GM21825 (cell line): ENCODE measurements around the gene ALDOA.
"Not testable (repeated sequence)": the region's sequence is repeated elsewhere in the genome, so short reads cannot be mapped to it uniquely, and the experiment has no call there.

Source experiments
- ATAC-seq: cut with Tn5 transposase; IDR thresholded peaks from one replicate; pipeline ENCODE4 v1.9.1; 2021; ENCODE audit warnings: mild to moderate bottlenecking, moderate library complexity; ENCODE audit not compliant: unreplicated experiment

Gene ALDOA

GRCh38 chr16:30065102-30065942 is at the start of gene ALDOA:
TSS of gene ALDOA (plus strand) at chr16:30065760. CDS start at chr16:30066898, 1,138 bp downstream.
- peak; percentile 74 for ATAC-seq

DNA sequence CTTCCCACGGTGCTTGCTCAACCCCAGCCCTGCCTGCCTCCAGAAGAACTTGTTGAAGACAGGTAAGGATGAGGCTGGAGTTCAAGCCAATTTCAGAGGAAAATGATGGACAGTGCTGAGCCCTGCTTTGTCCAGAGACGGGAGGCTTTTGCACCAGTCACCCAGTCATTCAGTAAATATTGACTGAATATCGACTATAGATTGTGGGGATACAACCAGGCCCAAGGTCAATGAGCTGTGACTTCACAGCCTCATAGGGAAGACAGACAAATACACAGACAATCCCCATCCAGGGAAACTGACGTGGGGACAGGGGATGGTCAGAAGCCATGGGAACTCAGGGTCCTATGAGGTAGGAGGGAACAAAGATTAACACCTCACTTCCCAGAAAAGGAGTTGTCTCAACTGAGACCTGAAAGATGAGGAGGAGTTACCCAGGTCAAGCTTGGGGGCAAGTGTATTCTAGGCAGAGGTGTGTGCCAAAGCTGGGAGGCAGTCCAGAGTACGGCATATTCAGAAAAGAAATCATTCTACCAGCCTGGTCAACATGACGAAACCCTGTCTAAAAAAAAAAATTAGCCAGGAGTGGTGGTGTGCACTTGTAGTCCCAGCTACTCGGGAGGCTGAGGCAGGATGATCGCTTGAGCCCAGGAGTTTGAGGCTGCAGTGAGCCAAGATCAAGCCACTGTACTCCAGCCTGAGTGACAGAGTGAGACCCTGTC is 48.8 kb upstream of the ALDOA start:
- no peak for ATAC-seq

GRCh38 chr16:30017277-30017656 is 48.3 kb upstream of the ALDOA start:
- no peak for ATAC-seq

DNA sequence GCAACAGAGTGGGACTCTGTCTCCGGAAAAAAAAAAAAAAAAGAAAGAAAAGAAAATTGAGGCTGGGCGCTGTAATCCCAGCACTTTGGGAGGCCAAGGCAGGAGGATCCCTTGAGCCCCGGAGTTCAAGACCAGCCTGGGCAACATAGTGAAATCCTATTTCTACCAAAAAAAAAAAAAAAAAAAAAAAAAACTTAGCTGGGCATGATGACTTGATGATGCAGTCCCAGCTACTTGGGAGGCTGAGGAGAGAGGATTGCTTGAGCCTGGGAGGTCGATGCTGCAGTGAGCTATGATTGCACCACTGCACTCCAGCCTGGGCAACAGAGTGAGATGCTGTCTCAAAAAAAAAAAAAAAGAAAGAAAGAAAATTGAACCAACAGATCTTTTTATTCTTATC is 47.6 kb upstream of the ALDOA start:
- ATAC-seq: not testable (repeated sequence)

GRCh38 chr16:30018731-30019158 is 46.8 kb upstream of the ALDOA start:
- ATAC-seq: no peak

- ATAC-seq: no peak
These were observed 42.7 kb upstream of the ALDOA start, which contains the start of gene C16orf92 for GRCh38 chr16:30022887-30023286. TSS of gene C16orf92 (plus strand) at chr16:30023198. CDS start at chr16:30023341, 143 bp downstream.

GRCh38 chr16:30023586-30023985 is 42.0 kb upstream of the ALDOA start:
- ATAC-seq: no peak

DNA sequence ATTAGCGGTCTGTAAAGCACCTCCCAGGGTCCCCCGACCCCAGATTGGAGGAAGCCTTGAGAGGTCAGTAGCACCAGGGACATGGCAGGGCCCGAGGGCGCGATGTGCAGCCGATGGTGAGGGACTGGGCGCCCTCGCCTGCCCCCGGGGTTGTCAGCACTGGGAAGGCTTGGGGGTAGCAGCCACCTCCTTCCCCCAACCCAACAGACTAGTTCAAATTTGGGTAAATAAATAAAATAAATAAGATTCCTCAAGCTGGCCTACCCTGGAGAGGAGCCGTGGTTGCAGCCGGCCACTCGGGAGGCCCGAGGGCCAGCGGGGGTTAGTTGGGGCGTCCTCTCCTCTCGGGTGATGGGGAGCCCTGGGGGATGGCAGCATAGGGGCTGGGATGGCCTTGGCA is 41.1 kb upstream of the ALDOA start:
- ATAC-seq: no peak

- ATAC-seq: no peak
These were observed 40.4 kb upstream of the ALDOA start for GRCh38 chr16:30025156-30025555.

DNA sequence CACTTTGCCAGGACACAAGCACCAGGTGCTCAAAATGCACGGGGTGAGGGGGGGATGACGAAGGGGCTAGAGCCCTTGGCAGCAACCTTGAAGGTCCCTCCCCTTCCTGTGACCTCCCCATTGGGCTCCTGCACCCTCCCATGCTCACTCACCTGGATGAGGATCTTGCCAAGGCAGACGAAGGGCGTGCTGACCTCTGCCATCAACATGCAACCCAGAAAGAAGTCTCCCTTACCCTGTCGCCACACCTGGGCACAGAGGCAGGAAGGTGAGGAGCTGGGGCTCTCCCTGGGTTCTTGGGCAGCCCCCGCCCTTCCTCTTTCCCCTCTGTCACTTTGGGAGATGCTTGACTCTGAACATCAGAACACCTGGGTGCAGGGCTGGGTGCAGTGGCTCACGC is 40.0 kb upstream of the ALDOA start:
- ATAC-seq: no peak

- ATAC-seq: no peak
These were observed 39.1 kb upstream of the ALDOA start for GRCh38 chr16:30026449-30026848.

DNA sequence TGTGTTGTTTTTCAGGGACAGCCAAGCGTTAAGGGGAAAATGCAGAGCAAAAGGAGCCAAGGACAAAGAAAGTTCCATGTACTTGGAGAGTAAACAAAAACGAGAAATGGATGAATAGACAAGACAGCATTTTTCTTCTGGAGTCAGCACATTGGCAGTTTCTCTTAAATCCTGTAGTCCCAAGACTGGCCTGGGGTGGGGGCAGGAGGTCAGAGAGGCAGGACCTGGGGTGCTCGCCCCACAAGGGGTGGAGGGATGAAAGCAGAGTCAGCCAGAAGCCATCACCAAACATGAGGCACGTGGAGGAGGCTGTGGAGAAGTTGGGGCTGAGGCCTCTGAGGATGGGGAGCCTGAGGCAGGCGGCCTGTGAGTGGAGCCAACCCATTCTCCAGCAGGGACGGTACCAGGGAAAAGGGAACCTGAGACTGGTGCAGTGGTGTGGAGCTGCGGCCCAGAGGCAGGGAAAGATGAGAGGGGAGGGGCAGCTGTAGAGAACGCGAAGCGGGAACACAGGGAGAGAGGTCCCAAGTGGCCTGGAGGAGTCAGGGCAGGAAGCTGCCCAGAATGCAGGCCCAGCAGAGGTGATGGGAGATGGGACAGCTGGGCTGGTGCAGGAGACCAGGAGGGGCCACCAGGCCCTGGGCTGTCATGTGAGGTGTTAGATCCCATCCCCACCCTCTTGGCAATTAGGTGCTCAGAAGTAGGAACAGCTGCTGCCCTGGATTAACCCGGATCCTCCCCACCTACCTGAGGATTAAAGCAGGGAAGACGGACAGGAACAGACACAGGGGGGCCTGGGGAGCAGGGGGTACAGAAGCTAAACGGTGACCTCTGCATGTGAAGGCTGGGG is 37.7 kb upstream of the ALDOA start:
- no peak for ATAC-seq

DNA sequence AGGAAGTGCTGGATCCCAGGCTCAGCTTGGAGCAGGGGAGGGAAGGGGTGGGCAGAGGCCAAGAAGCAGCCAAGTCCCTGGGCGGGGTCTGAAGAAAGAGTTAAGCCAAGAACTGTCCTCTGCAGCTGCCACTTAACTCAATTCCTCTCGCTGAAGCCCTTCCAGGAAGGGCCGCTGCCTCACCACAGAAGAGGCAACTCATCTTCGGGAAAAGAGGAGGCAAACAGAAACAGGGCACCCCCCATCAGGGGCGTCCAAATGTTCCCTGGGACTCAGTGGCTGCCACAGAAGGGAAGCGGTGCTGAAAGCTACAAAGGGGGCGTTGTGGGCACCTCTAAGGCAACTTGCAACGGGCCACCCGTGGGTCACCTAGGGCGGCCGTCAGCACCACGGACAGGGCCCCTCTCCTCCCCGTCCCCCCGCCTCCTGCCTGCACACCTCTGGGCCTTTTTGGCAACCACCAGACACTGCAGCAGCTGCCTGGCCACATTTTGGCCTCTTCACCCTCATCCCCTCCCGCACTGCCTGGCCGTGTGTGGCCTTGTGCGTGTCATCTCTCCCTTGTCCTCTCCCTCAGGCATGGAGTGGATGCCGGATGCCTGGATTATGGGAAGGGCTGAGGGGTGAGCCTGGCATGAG is 37.0 kb upstream of the ALDOA start:
- ATAC-seq: no peak

- ATAC-seq: no peak
These were observed 35.4 kb upstream of the ALDOA start for GRCh38 chr16:30030011-30030685.

DNA sequence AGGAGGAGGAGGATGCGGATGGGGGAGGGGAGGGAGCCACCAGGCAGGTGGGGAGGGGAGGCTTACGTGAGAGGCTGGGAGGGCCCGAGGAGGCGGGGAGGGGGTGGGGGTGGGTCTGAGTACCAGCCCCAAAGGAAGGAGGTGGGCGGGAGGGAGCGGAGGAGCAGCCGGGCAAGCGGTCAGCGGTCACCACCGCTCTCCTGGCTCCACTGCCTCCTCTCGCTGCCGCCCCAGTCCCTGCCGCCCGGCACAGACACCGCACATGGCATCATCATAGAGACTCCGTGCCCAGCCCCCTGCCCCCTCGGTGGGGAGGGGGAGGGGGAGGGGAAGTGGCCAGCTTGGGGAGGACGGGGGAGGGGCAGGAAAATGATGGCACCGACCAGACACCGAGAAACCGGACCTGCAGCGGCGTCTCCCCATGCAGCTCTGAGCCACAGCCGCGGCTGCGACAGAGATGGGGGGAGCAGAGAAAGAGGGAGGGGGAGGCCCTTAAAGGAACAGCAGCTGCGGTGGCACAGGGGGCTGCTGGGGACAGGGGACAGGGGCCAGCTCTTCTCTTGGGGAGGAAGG is 34.6 kb upstream of the ALDOA start, which contains the start of gene TLCD3B:
TSS of gene TLCD3B (minus strand) at position 431 of the 573 bp plus-strand sequence. CDS start 744 bp downstream, outside the sequence.
- ATAC-seq: no peak

GRCh38 chr16:30031477-30031918 is 34.1 kb upstream of the ALDOA start:
- ATAC-seq: no peak

- no peak for ATAC-seq
These were observed 33.3 kb upstream of the ALDOA start for GRCh38 chr16:30032083-30032819.

DNA sequence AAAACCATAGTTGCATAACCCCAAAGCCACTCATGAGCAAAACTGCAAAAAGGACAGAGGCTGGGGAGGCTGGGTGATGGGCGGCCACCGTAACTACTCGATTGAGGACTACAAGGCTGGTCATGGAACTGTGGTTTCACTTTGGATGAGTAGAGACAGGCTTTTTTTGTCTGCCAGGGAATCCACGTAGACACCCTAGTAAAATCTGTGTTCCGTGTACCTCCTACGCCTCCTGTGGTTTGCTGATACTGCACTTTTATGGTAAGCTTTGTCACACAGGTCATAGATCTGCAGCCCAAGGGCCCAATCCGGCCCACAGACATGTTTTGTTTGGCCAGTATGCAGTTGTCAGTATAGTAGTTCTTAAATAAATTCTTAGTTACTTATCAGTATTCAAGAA is 32.3 kb upstream of the ALDOA start:
- no peak for ATAC-seq

DNA sequence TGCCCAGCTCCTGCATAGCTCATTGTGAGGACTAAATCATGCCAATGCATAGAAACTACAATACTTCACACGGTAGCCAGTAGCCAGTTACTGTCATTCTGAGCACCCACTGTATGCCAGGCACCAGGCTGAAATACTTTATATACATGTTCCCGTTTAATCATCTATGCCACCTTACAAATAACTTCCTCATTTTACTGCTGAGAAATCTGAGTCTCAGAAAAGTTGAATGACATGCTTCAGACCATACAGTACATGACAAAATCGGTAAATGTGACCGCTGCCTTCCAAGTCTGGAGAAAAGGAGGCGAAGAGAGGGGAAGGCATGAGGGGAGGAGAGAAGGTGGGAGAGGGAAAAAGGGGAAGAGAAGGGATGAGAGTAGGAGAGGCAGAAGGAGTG is 25.3 kb upstream of the ALDOA start:
- no peak for ATAC-seq
